Measurements from ENCODE around the gene TMEM95. TPM values are rescaled to one million over a fixed set of nuclear protein-coding genes. Genes with fewer than 3 reads are reported as not detected.
"Not testable (repeated sequence)": the region's sequence is repeated elsewhere in the genome, so short reads cannot be mapped to it uniquely, and the experiment has no call there.

TMEM95 gene
- total RNA-seq, 1 donor from 2014 or later = not detected

GRCh38 chr17:7332111-7332510 is 22.8 kb upstream of the TMEM95 start:
- H3K4me3 ChIP-seq (ENCODE audit: low read depth, low read length) = no peak overlapping the region
- TF ChIP-seq CTCF (IDR thresholded peaks at IDR 0.05; ENCODE audit: insufficient read depth, low read length, poor library complexity, severe bottlenecking) = no peak
- DNase-seq (ENCODE audit: low read depth) = no peak
- H3K27me3 ChIP-seq (ENCODE audit: control insufficient read depth, insufficient read depth, low read length) = no peaks in the 10 kb centered on the region
- no peaks in the 10 kb centered on the region for H3K36me3 ChIP-seq (ENCODE audit: control insufficient read depth, insufficient read depth, low read length)

- not testable (repeated sequence) for H3K36me3 ChIP-seq (ENCODE audit: control insufficient read depth, insufficient read depth, low read length); H3K4me3 ChIP-seq (ENCODE audit: low read depth, low read length); H3K27me3 ChIP-seq (ENCODE audit: control insufficient read depth, insufficient read depth, low read length); DNase-seq (ENCODE audit: low read depth)
Observed at GRCh38 chr17:7332600-7333069, 22.3 kb upstream of the TMEM95 start.

DNA sequence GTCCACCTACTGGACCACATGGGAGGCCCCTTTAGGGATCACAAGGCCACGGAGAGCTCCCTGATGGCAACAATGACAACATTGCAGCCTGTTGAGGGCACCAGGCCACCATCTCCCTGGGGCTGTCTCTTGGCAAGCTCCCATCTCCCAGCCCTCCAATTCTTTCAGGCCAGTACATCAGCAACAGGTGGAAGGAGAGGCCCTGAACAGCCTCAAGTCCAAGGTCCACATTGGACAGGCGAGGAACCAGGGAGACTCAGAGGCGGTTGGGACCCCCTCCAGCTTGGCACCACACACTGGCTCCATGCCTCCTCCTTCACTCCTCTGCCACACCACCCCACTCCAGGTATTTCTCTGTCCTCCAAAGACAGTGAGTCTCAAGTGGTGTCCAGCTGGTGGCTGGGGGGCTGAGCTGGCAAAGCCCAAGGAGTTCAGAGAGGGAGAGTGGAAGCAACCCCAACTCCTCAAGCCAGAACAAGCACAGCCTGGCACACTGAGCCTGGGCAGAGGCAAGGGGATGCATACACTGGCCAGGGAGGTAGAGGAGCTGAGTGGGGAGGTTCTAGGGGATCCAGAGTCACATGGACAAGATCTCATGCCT is 19.9 kb upstream of the TMEM95 start:
- DNase-seq (ENCODE audit: low read depth) = no peak
- Histone ChIP-seq H3K4me3 (ENCODE audit: low read depth, low read length) (no peak overlapping the region), H3K27me3 (ENCODE audit: control insufficient read depth, insufficient read depth, low read length) (no peaks in the 10 kb centered on the region), H3K36me3 (ENCODE audit: control insufficient read depth, insufficient read depth, low read length) (no peaks in the 10 kb centered on the region)
- TF ChIP-seq CTCF (IDR thresholded peaks at IDR 0.05; ENCODE audit: insufficient read depth, low read length, poor library complexity, severe bottlenecking) = no peak

DNA sequence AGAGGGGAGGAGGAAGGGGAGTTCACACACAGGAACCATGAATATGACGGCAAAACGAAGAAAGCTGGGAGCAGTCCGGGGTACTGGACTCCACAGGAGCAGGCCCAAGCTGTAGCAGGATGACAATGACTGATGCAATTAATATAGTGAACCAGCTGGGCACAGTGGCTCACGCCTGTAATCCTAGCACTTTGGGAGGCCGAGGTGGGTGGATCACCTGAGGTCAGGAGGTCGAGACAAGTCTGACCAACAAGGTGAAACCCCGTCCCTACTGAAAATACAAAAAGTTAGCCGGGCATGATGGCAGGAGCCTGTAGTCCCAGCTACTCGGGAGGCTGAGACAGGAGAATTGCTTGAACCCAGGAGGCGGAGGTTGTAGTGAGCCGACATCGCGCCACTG is 19.2 kb upstream of the TMEM95 start:
- H3K4me3 ChIP-seq (ENCODE audit: low read depth, low read length); H3K27me3 ChIP-seq (ENCODE audit: control insufficient read depth, insufficient read depth, low read length); DNase-seq (ENCODE audit: low read depth); H3K36me3 ChIP-seq (ENCODE audit: control insufficient read depth, insufficient read depth, low read length): not testable (repeated sequence)

- no peak for DNase-seq (ENCODE audit: low read depth)
- Histone ChIP-seq H3K27me3 (ENCODE audit: control insufficient read depth, insufficient read depth, low read length) (peaks cover under 1% of the 10 kb centered on the region), H3K36me3 (ENCODE audit: control insufficient read depth, insufficient read depth, low read length) (no peaks in the 10 kb centered on the region), H3K4me3 (ENCODE audit: low read depth, low read length) (no peak within 1 kb of the TSS)
- no peak for TF ChIP-seq CTCF (IDR thresholded peaks at IDR 0.05; ENCODE audit: insufficient read depth, low read length, poor library complexity, severe bottlenecking)
Observed at GRCh38 chr17:7336240-7337175, 18.4 kb upstream of the TMEM95 start, which contains the start of gene ACAP1. Gene ACAP1, plus strand, starts transcription at chr17:7336529. Its CDS starts 206 bp downstream, at chr17:7336735.

DNA sequence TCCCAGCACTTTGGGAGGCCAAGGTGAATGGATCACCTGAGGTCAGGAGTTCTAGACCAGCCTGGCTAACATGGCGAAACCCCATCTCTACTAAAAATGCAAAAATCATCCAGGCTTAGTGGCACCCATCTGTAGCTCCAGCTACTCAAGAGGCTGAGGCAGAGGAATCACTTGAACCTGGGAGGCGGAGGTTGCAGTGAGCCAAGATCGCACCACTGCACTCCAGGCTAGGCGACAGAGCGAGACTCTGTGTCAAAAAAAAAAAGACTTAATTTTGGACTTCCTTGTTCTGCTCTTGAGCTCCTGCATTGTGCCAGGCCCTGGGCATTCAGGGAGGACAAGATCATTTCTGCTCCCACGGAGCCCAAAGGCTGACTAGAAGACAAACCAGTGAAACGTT is 17.4 kb upstream of the TMEM95 start:
- H3K27me3 ChIP-seq (ENCODE audit: control insufficient read depth, insufficient read depth, low read length); DNase-seq (ENCODE audit: low read depth); H3K4me3 ChIP-seq (ENCODE audit: low read depth, low read length); H3K36me3 ChIP-seq (ENCODE audit: control insufficient read depth, insufficient read depth, low read length): not testable (repeated sequence)

- TF ChIP-seq CTCF (IDR thresholded peaks at IDR 0.05; ENCODE audit: insufficient read depth, low read length, poor library complexity, severe bottlenecking) = no peak
- no peaks in the 10 kb centered on the region for H3K36me3 ChIP-seq (ENCODE audit: control insufficient read depth, insufficient read depth, low read length)
- H3K27me3 ChIP-seq (ENCODE audit: control insufficient read depth, insufficient read depth, low read length) = peaks cover 13% of the 10 kb centered on the region
- DNase-seq (ENCODE audit: low read depth) = no peak
- H3K4me3 ChIP-seq (ENCODE audit: low read depth, low read length) = no peak overlapping the region
Observed at GRCh38 chr17:7340179-7340578, 14.8 kb upstream of the TMEM95 start.

Data from kidney epithelial cell (primary cell).